MCF 10A (cell line): Measurements from ENCODE around the gene ACKR4. TPM values are rescaled to one million over a fixed set of nuclear protein-coding genes. Genes with fewer than 3 reads are reported as not detected.
"Not testable (repeated sequence)": the region's sequence is repeated elsewhere in the genome, so short reads cannot be mapped to it uniquely, and the experiment has no call there.

Experiments
- BruUV-seq: library from RNA; stranded (reverse); fragments of 400-500 nt; replicated peaks from 2 replicates; lab custom pipeline; 2021; lab: Mats Ljungman, UMichigan
- CTCF ChIA-PET: fragments of 300-600 bp; sonication (Branson Sonifier 250); formaldehyde crosslinking; extraction: SDS; loops from one replicate; lab custom pipeline; 2021; ENCODE audit warnings: antibody characterized with exemption, inconsistent platforms; lab: Yijun Ruan, JAX
- POLR2A ChIA-PET: fragments of 300-600, 350-650 bp; sonication (Branson Sonifier 250); formaldehyde crosslinking; extraction: SDS; loops from one replicate; lab custom pipeline; 2020; ENCODE audit warnings: antibody characterized with exemption, inconsistent platforms; lab: Yijun Ruan, JAX
- DNase-seq: peaks from one replicate; pipeline ENCODE4 v3.0.0-alpha.2; 2018; ENCODE audit not compliant: unreplicated experiment
- H3K27ac Mint-ChIP-seq: one replicate; pipeline ENCODE4 v1.8.0; 2022; ENCODE audit warnings: mild to moderate bottlenecking, low read depth, mixed read lengths; ENCODE audit not compliant: unreplicated experiment
- H3K27me3 Mint-ChIP-seq: one replicate; pipeline ENCODE4 v1.8.0; 2022; ENCODE audit warnings: mixed read lengths; ENCODE audit not compliant: insufficient read depth, unreplicated experiment
- H3K36me3 Mint-ChIP-seq: one replicate; pipeline ENCODE4 v1.8.0; 2022; ENCODE audit warnings: mild to moderate bottlenecking, moderate library complexity, mixed read lengths; ENCODE audit not compliant: insufficient read depth, unreplicated experiment
- H3K4me1 Mint-ChIP-seq: one replicate; pipeline ENCODE4 v1.8.0; 2022; ENCODE audit warnings: mixed read lengths; ENCODE audit not compliant: insufficient read depth, unreplicated experiment
- H3K4me3 Mint-ChIP-seq: one replicate; pipeline ENCODE4 v1.8.0; 2022; ENCODE audit warnings: mild to moderate bottlenecking, moderate library complexity, mixed read lengths; ENCODE audit not compliant: unreplicated experiment
- H3K9me3 Mint-ChIP-seq: one replicate; pipeline ENCODE4 v1.8.0; 2022; ENCODE audit warnings: mixed read lengths; ENCODE audit not compliant: unreplicated experiment
- CTCF ChIP-seq: fragments of 200-600 bp; IDR thresholded peaks from one replicate; pipeline ENCODE4 v1.8.0; 2022; ENCODE audit warnings: antibody characterized with exemption, mild to moderate bottlenecking; ENCODE audit not compliant: unreplicated experiment
- intact Hi-C: fragments of 100-400 bp; cut with micrococcal nuclease; formaldehyde crosslinking; loops from 2 replicates; pipeline ENCODE4 v1.14.1; 2022
- total RNA-seq: library from RNA; stranded (reverse); gene quantifications from 2 replicates; pipeline ENCODE4 v1.2.3, GENCODE V29; 2022

ACKR4 gene
- total RNA-seq, 1 experiment from 2014 or later, result not detected

DNA sequence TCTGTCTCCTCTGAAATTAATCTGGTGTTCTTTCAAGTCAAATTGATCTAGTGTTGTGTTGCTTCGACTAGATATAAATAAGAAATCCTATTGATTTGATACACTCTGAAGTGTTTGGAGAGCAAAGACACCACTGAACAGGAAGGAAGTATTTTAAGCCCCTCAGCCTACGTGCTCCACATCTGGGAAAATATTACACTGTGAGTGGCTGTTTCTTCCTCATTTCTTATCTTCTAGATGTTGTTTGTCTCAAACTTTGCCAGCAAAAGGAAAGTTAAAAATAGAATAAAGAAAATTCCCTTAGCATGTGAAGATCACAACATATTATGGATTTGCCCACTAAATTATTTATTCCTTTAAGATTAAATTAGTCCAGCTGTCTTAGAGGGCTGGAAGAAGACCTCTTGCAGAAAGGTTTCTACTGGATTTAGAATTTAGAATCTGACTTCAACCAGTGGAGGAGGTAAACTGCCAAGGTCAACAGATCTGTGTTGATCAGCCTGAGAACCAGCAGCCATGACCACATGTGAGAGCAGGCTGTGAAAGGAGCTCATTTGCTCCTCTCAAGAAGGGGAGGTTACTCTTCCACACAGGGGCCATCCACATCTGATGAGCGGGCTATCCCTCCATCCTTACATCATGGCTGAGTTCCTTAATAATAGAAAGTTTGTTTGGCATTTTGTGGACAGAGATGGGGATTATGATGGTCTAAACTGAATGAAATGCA lies 46.3 kb upstream of the ACKR4 start:
- no peak for DNase-seq
- TF ChIP-seq CTCF, result no peak
- no TSS peak for BruUV-seq
- ChIA-PET POLR2A (no interaction called here), CTCF (interaction anchor here (0.9 to 1.5 kb wide), 2 partner anchors 24 to 91 kb away, joined by 3 to 6 read pairs; no protein-coding TSS in a partner anchor)
- intact Hi-C loops, result no loop called here
- Mint-ChIP-seq H3K36me3 (no peaks in the 10 kb centered on the region), H3K4me3 (no peak overlapping the region), H3K27ac (no peak overlapping the region), H3K9me3 (no peaks in the 10 kb centered on the region), H3K4me1 (peaks cover 12% of the 10 kb centered on the region), H3K27me3 (no peaks in the 10 kb centered on the region)

DNA sequence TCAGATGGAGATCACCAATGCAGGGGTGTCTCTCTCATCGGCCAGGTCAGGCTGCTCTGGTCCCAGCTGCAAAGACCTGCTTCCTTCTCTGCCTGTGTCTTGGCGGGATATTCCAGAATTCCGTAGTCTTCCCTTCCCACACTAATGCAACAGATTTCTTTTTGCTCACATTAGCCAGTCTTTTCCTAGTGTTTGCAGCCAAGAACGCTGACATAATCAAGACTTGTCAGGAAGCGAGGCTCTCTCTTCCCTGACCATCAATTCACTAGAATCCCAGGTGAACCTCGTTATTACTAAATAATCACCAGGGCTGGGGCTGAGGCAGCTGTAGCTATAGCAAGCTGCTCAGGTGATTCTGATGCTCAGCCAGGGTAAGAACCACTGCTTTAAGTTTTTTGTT lies 43.2 kb upstream of the ACKR4 start:
- H3K27ac Mint-ChIP-seq, result no peak overlapping the region
- intact Hi-C loops, result no loop called here
- no peak for TF ChIP-seq CTCF
- peaks cover 8% of the 10 kb centered on the region for H3K36me3 Mint-ChIP-seq
- no peaks in the 10 kb centered on the region for H3K9me3 Mint-ChIP-seq
- no peak overlapping the region for H3K4me3 Mint-ChIP-seq
- ChIA-PET CTCF (no interaction called here), POLR2A (no interaction called here)
- no peaks in the 10 kb centered on the region for H3K27me3 Mint-ChIP-seq
- H3K4me1 Mint-ChIP-seq, result peaks cover 10% of the 10 kb centered on the region
- DNase-seq, result no peak
- BruUV-seq, result no TSS peak

- no TSS peak for BruUV-seq
- no peak overlapping the region for H3K27ac Mint-ChIP-seq
- intact Hi-C loops, result no loop called here
- H3K4me1 Mint-ChIP-seq, result peaks cover 10% of the 10 kb centered on the region
- H3K4me3 Mint-ChIP-seq, result no peak overlapping the region
- H3K9me3 Mint-ChIP-seq, result no peaks in the 10 kb centered on the region
- H3K27me3 Mint-ChIP-seq, result no peaks in the 10 kb centered on the region
- no peak for DNase-seq
- no peak for TF ChIP-seq CTCF
- POLR2A ChIA-PET, result no interaction called here
- peaks cover 8% of the 10 kb centered on the region for H3K36me3 Mint-ChIP-seq
- CTCF ChIA-PET, result interaction anchor here (0.7 kb wide), 1 partner anchor 14 kb away, joined by 6 read pairs; no protein-coding TSS in a partner anchor
Measured at GRCh38 chr3:132554437-132554836, 42.6 kb upstream of the ACKR4 start.

- H3K9me3 Mint-ChIP-seq, result no peaks in the 10 kb centered on the region
- BruUV-seq, result no TSS peak
- no peaks in the 10 kb centered on the region for H3K27me3 Mint-ChIP-seq
- DNase-seq, result no peak
- ChIA-PET POLR2A (no interaction called here), CTCF (no interaction called here)
- no peak for TF ChIP-seq CTCF
- H3K27ac Mint-ChIP-seq, result no peak overlapping the region
- H3K4me3 Mint-ChIP-seq, result no peak overlapping the region
- intact Hi-C loops, result no loop called here
- peaks cover 8% of the 10 kb centered on the region for H3K36me3 Mint-ChIP-seq
- no peaks in the 10 kb centered on the region for H3K4me1 Mint-ChIP-seq
Measured at GRCh38 chr3:132555306-132556035, 41.6 kb upstream of the ACKR4 start.

GRCh38 chr3:132556036-132556386 lies 41.1 kb upstream of the ACKR4 start:
- CTCF ChIA-PET, BruUV-seq, intact Hi-C loops: not testable (repeated sequence)

More at GRCh38 chr3:132556036-132556386, 41.1 kb upstream of the ACKR4 start:
- POLR2A ChIA-PET, DNase-seq, H3K27ac Mint-ChIP-seq, H3K4me3 Mint-ChIP-seq, H3K36me3 Mint-ChIP-seq, H3K9me3 Mint-ChIP-seq, H3K4me1 Mint-ChIP-seq, H3K27me3 Mint-ChIP-seq: not testable (repeated sequence)
